Progenitor cell of endocrine pancreas (in vitro differentiated cells): Measurements from ENCODE around the gene MTF2. TPM values are rescaled to one million over a fixed set of nuclear protein-coding genes. Genes with fewer than 3 reads are reported as not detected.

ENCODE experiments used
- DNase-seq: peaks from one replicate; pipeline ENCODE4 v3.0.0; 2021; ENCODE audit warnings: low spot score; ENCODE audit not compliant: unreplicated experiment
- H3K27ac Mint-ChIP-seq: 2 replicates; pipeline ENCODE4 v1.8.0; 2021; ENCODE audit warnings: mild to moderate bottlenecking, moderate library complexity, mixed read lengths
- H3K27me3 Mint-ChIP-seq: 2 replicates; pipeline ENCODE4 v1.8.0; 2021; ENCODE audit warnings: mixed read lengths
- H3K36me3 Mint-ChIP-seq: 2 replicates; pipeline ENCODE4 v1.8.0; 2022; ENCODE audit warnings: mixed read lengths; ENCODE audit not compliant: insufficient read depth
- H3K4me1 Mint-ChIP-seq: 2 replicates; pipeline ENCODE4 v1.8.0; 2021; ENCODE audit warnings: low read depth, mixed read lengths
- H3K4me3 Mint-ChIP-seq: 2 replicates; pipeline ENCODE4 v1.8.0; 2021; ENCODE audit warnings: low read depth, mild to moderate bottlenecking, moderate library complexity, mixed read lengths
- H3K9me3 Mint-ChIP-seq: 2 replicates; pipeline ENCODE4 v1.8.0; 2021; ENCODE audit warnings: low read depth, mixed read lengths
- total RNA-seq: library from RNA; stranded (reverse); gene quantifications from 2 replicates; pipeline ENCODE4 v1.2.1, GENCODE V29; 2021
- TF ChIP-seq, protein P1 (sequence below): fragments of 200-600 bp; sonication (generic); IDR thresholded peaks from one replicate; pipeline ENCODE4 v1.5.0; 2021; ENCODE audit warnings: antibody characterized with exemption, mild to moderate bottlenecking; ENCODE audit not compliant: unreplicated experiment

The MTF2 gene
- total RNA-seq, 1 donor from 2014 or later, result 89.4 TPM

DNA sequence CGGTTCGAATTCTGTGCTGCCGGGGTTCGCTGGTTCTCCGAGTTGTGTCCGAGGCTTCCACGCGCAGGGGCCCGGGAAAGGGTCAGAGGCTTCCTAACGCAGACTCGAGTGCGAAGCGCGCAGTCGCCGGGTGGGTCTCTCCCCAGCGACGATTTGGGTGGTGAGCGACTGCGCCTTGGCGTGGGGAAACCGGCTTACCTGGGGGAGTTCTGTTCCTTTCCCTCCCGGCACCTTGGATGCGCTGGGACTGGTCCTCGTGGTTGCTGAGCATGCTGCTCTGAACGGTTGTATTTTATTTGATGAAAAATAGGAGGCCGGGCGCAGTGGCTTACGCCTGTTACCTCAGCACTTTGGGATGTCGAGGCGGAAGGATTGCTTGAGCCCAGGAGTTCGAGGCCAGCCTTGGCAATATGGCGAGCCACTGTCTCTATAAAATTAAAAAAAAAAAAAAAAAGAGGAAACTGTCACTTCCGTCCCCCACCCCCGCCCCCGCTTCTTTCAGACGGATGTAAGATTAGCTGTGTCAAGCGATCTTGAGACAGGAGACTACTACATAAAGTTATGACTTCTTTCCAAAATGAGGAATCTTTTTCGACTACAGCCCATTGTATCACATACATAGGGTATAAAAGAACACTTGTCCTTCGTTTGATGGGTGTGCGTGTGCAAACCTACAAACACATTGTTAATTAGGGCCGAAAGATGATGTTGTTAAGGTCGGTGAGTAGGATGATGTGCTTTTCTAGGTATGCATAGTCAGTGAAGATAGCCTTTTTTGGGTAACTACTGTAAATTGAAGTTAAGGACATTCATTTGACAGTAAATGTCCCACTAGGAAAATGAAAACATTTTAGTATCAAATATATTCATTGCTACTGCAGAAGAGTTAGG is 101.9 kb downstream of the MTF2 start, which contains the start of gene CCDC18:
Gene CCDC18 (plus strand): TSS at position 2 of the 891 bp plus-strand sequence. CDS start 2,638 bp downstream, outside the sequence.
- no peaks in the 10 kb centered on the region for H3K27me3 Mint-ChIP-seq
- peak within 1 kb of the TSS; percentile 99 for H3K27ac Mint-ChIP-seq
- no peak for DNase-seq
- H3K9me3 Mint-ChIP-seq, result no peaks in the 10 kb centered on the region
- peaks cover 2% of the 10 kb centered on the region for H3K36me3 Mint-ChIP-seq
- peaks cover 13% of the 10 kb centered on the region for H3K4me1 Mint-ChIP-seq
- TF ChIP-seq, protein P1, sequence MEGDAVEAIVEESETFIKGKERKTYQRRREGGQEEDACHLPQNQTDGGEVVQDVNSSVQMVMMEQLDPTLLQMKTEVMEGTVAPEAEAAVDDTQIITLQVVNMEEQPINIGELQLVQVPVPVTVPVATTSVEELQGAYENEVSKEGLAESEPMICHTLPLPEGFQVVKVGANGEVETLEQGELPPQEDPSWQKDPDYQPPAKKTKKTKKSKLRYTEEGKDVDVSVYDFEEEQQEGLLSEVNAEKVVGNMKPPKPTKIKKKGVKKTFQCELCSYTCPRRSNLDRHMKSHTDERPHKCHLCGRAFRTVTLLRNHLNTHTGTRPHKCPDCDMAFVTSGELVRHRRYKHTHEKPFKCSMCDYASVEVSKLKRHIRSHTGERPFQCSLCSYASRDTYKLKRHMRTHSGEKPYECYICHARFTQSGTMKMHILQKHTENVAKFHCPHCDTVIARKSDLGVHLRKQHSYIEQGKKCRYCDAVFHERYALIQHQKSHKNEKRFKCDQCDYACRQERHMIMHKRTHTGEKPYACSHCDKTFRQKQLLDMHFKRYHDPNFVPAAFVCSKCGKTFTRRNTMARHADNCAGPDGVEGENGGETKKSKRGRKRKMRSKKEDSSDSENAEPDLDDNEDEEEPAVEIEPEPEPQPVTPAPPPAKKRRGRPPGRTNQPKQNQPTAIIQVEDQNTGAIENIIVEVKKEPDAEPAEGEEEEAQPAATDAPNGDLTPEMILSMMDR, result no peak
- H3K4me3 Mint-ChIP-seq, result peak within 1 kb of the TSS; percentile 96

GRCh38 chr1:93186667-93187066 is 107.6 kb downstream of the MTF2 start:
- Mint-ChIP-seq H3K9me3 (no peaks in the 10 kb centered on the region), H3K27me3 (no peaks in the 10 kb centered on the region), H3K27ac (no peak overlapping the region), H3K36me3 (no peaks in the 10 kb centered on the region), H3K4me1 (no peaks in the 10 kb centered on the region), H3K4me3 (no peak overlapping the region)
- DNase-seq, result no peak
- TF ChIP-seq, protein P1, result no peak

Other genes with a start within 250 kb of the MTF2 start
- 1,364 and 1,423 TPM in 2 replicates for gene RPL5, start 247.2 kb upstream of the MTF2 start, total RNA-seq
- gene DIPK1A, start 117.8 kb upstream of the MTF2 start, total RNA-seq, result 6.9 and 7.5 TPM in 2 replicates
- gene TMED5, start 101.1 kb downstream of the MTF2 start, total RNA-seq, result 35.4 and 37.4 TPM in 2 replicates
- gene CCDC18, start 101.4 kb downstream of the MTF2 start, total RNA-seq, result 9.0 and 12.4 TPM in 2 replicates